Measurements from ENCODE around the gene WDR64. TPM values are rescaled to one million over a fixed set of nuclear protein-coding genes. Genes with fewer than 3 reads are reported as not detected.

The WDR64 gene
- polyA plus RNA-seq (2014; cell fraction: cytosol; rRNA removed) = not detected in 2 replicates
- not detected in 2 replicates for polyA plus RNA-seq (2014; cell fraction: nucleus; rRNA removed)

- no peak for DNase-seq (ENCODE audit: low spot score)
Measured at GRCh38 chr1:241652012-241652411, at the start of gene WDR64. Gene WDR64 (plus strand): TSS chr1:241652281. CDS start chr1:241652485, 204 bp downstream.

DNA sequence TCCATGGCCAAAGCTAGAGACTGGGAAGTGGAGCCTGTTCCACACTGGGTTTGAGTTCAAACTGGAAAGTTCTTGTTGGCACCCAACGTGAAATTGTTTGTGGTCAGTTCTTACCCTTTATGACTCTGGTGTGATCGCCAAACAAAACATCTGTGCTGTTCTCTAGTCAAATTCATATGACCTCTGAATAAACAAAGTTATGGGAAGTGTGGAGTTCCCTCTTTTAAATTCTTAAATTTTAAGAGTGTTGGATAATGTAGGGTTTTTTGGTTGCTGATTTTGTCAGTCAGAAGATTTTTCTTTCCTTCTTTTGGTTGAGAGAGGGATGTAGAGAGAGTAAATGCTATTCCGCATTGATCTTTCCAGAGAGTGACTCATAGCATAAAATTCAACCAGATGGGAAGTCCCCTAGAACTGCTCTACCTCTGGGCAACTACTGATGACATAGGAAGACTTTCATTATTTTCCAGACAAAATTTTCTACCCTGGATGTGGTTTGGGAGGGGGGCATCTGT lies 48.3 kb upstream of the WDR64 start:
- no peak for DNase-seq (ENCODE audit: low spot score)

DNA sequence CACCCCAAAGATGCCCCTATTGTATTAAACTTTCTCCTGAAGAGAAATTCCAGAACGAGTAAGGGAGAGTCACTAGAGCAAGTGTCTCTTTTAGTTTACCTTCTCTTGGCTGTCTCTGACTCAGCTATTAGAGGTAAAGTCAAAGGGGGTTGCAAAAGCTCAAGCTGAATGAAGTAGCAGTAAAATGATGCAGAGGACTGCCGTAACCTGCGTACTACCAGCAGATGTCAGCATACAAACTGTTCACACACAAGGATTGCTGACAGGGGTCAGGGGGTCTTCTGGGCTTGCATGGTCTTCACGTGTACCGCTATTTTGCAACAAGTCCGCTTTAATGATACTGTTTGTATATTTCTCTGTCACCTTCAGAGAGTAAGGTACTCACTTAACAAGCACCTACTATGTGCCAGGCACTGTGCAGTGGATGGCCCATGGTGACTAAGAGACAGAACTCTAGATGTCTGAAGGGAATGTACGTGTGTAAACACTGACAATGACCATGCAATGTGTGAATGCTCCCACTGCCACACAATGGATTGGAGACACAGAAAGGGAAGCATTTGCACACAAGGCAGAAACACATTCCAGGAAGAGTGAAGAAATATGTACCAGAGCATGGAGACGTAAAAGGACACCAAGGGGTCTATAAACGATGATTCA lies 46.8 kb upstream of the WDR64 start:
- DNase-seq (ENCODE audit: low spot score) = peak; percentile 19

GRCh38 chr1:241606544-241606943 lies 45.5 kb upstream of the WDR64 start:
- no peak for DNase-seq (ENCODE audit: low spot score)

DNA sequence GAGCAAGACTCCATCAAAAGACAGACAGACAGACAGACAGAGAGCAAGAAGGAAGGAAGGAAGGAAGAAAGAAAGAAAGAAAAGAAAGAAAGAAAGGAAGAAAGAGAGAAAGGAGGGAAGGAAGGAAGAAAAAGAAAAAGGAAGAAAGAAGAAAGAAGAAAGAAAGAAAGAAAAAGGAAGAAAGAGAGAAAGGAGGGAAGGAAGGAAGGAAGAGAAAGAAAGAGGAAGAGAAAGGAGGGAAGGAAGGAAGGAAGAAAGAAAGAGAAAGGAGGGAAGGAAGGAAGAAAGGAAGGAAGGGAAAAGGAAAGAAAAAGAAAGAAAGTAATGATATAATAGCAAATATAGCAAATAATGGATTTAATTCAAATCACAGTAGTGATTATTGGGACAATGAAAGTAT lies 44.6 kb upstream of the WDR64 start:
- no peak for DNase-seq (ENCODE audit: low spot score)

DNA sequence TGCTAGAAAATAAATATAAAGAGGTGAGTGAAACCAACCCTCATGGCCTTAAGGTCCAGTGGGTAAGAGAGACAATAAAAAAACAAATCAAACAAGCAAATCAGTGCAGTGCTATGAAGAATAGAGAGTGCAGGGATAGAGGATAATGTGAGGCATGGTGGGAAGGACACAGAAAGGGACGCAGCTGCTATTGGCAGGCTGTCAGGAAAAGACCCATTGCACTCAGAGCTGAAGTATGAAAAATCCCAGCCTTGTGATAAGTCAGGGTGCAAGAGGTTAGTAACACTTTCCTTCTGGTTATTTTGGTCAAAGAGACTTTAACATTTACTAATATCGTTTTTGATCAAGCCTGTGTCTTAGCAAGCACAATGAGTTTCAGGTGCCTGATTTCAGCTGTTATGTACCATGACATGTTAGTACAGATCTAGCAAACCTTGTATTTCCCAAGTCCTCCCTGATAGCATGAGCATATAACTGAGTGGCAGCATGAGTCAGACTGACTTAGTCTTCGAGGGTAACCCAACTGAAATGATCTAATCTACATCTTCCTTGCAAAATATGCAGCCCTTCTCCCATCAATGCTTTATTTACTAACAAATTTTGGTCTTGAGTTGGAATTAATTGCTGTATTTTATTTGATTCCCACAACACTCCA lies 43.6 kb upstream of the WDR64 start:
- no peak for DNase-seq (ENCODE audit: low spot score)

DNA sequence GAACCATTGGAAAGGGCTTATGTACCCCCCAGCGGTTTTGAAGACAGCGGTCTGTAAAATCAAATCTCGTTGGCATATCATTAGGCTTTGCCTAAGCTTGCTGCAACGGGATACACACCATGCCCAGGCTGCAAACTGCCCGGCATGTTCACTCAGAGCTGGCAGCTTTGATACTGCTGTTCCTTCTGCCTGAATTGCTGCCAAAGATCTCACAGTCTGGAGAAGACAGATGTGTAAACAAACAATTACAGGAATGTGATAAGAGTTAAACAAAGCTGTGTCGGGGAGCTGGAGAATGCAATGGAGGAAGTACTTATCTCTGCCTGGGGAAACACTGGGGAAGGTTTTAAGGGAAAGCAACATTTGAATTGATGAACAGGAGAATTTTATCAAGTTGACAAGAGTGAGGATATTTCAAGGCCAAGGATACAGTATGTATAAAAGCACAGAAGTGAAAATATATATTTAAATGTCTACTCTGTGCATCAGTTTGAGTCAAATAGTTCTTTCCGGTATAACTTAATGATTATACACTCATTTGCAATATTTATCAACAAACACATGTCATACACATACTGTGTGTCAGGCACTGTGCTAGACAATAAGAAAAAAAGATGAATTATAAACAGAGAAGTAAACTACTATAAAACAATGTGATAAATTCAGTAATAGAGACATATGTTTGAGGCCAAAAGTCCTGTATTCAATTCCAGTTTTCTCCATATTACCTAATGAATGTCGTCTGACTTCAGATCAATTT lies 41.8 kb upstream of the WDR64 start:
- no peak for DNase-seq (ENCODE audit: low spot score)

DNA sequence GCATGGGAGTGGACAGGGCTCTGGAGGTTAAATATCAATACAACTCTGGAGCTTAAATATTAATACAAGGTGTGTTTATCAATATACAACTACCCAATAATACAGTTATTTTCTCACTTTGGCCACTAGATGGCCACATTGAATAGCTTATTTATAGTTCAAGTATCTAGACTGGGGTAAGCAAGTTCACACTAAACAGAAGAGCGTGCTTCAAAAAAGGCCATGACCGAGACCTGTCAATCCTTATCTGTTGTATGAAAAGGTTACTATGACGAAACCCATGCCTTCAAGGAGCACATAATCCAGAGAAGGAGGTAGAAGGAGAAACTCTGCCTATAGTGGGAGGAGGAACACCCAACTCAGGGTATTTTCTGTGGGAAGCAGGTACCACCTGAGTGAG lies 41.0 kb upstream of the WDR64 start:
- peak; percentile 76 for DNase-seq (ENCODE audit: low spot score)

- no peak for DNase-seq (ENCODE audit: low spot score)
Measured at GRCh38 chr1:241611736-241612135, 40.3 kb upstream of the WDR64 start.

DNA sequence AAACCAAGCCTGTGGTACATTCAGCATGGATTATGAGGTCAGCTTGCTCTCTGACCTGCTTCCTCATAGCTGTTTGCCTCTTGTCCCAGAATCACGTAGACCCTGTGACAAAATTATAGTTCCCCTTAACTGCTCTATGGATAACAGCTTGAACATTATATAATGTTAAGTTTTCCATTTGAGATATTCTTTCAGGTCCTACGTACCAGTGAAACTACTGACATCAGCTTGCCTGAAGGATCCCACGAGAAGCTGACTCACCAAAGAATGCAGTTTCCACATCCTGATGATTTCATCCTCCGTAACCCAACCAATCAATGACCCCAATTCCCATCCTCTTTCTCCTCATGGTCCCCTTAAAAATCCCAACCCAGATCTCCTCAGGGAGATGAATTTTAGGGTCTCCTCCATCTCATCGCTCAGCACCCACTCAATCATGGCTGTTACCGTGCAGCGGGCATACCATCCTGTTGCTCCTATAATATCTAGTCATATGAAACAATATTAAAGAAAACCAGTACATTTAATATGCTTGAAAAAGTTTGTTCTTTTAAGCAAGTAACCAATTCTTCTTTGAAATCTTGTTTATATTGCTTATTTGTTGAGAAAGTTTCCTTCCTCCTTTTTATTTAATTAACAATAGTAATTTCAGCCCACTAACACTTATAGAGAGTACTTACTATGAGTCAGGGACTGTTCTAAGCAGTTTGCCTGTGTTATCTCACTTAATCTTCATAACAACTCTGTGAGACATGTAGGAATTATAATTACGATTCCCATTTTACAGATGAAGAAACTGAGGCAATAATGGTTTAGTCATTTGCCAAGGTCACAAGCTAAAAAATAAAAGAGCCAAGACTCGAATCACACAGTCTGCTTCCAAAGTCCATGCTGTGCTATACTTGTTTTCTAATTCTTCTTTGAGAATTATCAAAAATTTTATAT lies 39.3 kb upstream of the WDR64 start:
- no peak for DNase-seq (ENCODE audit: low spot score)

- DNase-seq (ENCODE audit: low spot score) = no peak
Measured at GRCh38 chr1:241614144-241614543, 37.9 kb upstream of the WDR64 start.

DNA sequence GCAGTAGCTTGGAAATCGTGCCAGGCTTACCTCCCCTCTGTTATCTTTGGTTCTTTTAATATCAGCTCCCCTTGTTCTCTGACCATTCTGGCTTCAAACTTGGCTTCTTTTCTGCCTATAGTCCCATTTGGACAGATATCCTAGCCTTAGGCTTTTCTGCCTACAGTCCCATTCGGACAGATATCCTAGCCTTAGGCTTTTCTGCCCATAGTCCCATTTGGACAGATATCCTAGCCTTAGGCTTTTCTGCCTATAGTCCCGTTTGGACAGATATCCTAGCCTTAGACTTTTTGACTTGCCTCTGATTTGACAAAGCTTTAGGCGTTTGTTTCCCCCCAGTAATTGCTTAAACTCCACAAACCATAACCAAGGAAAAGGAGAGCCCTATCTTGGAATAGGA lies 37.5 kb upstream of the WDR64 start:
- no peak for DNase-seq (ENCODE audit: low spot score)

- no peak for DNase-seq (ENCODE audit: low spot score)
Measured at GRCh38 chr1:241615043-241615974, 36.8 kb upstream of the WDR64 start.

DNA sequence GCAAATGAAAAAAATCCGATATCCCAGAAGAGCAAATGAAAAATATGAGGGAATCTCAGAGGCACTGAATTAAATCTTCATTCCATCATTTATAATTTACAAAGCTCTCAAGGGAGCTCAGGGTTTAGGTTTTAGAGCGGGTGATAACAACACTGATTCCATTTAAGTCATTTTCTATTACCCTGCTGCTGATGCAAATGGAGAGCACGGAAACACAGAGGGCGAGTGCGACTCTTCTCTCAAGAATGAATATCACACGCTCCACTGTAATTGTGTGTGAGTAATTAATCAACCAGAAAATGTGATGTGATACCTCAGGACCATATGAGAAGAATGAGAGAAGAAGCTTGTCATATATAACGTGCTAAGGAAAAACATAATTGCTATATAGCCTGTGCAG lies 34.7 kb upstream of the WDR64 start:
- DNase-seq (ENCODE audit: low spot score) = no peak

DNA sequence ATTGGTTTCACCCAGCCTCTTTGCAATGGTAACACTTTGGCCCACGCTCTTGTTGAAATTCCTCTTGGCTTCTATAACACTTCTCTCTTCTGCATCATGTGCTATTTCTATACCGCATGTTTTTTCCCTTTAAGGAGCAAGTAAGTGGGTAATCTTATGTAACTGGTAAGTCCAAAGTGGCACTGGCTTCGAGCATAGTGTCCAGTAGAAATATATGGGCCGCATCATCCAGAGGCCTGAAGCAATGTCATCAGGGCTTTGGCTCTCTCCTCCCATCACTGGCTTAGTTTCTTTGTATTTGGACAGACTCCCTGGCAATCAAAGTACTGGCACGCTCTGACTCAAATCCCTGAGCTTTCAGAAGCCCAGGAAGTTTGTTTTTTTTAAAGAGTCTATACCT lies 29.4 kb upstream of the WDR64 start:
- no peak for DNase-seq (ENCODE audit: low spot score)

DNA sequence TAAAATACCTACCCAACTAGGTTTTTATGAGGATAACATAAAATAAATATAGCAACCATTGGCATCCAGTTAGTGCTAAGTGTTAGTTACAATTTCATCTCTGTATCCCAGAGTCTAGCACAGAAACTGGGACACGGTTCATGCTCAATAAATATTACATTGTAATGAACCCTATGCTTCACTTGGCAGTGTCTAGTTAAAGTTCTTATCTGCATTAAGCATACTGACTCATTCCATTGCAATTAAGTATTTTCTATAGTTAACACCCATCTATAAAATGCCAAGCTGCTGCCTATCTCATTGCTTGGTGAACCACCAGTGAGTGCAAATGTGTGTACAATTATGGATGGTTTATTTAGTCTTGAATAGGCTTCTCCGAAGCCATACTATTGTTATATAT lies 27.1 kb upstream of the WDR64 start:
- no peak for DNase-seq (ENCODE audit: low spot score)

GRCh38 chr1:241627453-241628259 lies 24.4 kb upstream of the WDR64 start:
- DNase-seq (ENCODE audit: low spot score) = peak; percentile 32

- DNase-seq (ENCODE audit: low spot score) = no peak
Measured at GRCh38 chr1:241630005-241630404, 22.1 kb upstream of the WDR64 start.

- DNase-seq (ENCODE audit: low spot score) = no peak
Measured at GRCh38 chr1:241630476-241630875, 21.6 kb upstream of the WDR64 start.

All from SK-N-DZ (cell line).